Skeletal muscle tissue (tissue), 4 donors: Measurements from ENCODE around the gene GATA2. TPM values are rescaled to one million over a fixed set of nuclear protein-coding genes. Genes with fewer than 3 reads are reported as not detected.

ENCODE experiments used
- H3K27ac ChIP-seq: one replicate; pipeline ENCODE4 v1.7.0; 2013; ENCODE audit warnings: mild to moderate bottlenecking, low read depth, low read length, inconsistent platforms
- H3K27me3 ChIP-seq, 3 donors: one replicate each; pipeline ENCODE4 v1.7.0; 2013; ENCODE audit warnings: low read length in 3 of 3; ENCODE audit not compliant: control insufficient read depth in 3 of 3, insufficient read depth in 3 of 3
- H3K36me3 ChIP-seq, 3 donors: one replicate each; pipeline ENCODE4 v1.7.0; 2013; ENCODE audit warnings: low read length in 3 of 3; ENCODE audit not compliant: control insufficient read depth in 3 of 3, insufficient read depth in 3 of 3
- H3K4me1 ChIP-seq, 3 donors: one replicate each; pipeline ENCODE4 v1.7.0; 2013; ENCODE audit warnings: low read length in 3 of 3, mild to moderate bottlenecking in 3 of 3; ENCODE audit not compliant: control insufficient read depth in 3 of 3, insufficient read depth in 3 of 3
- H3K4me3 ChIP-seq, 3 donors: one replicate each; pipeline ENCODE4 v1.7.0; 2013; ENCODE audit warnings: low read length in 3 of 3
- H3K9ac ChIP-seq, 3 donors: one replicate each; pipeline ENCODE4 v1.7.0; 2013; ENCODE audit warnings: low read length in 3 of 3, mild to moderate bottlenecking in 3 of 3, moderate library complexity in 2 of 3, low read depth in 1 of 3
- H3K9me3 ChIP-seq, 3 donors: one replicate each; pipeline ENCODE4 v1.7.0; 2013; ENCODE audit warnings: low read length in 3 of 3; ENCODE audit not compliant: control insufficient read depth in 3 of 3
- total RNA-seq: library from RNA; depleted of rRNA; stranded (reverse); fragments of >200 nt; gene quantifications from one replicate; pipeline ENCODE4 v1.2.3, GENCODE V29; 2014
- donor health status: Osteomylitis.

The GATA2 gene
- total RNA-seq, 1 donor from 2014 or later, result 0.52 TPM

DNA sequence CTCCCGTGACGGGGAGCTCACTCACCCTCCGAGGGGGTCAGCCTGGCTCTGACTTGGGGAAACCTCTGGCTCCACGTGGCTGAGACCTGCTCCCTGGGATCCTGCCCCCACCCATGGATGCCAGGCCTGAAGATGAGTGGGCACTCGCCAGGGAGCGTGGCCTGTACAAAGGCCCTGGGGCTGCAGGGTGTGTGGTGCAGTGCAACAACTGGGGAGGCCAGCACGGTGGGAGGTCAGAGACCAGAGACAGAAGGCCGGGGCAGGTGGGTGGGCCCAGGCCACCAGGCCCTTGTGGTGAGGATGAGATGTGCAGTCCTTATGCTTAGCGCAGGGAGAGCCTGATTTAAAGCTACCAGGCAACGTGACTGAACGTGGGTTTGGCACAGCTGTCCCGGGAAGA, 31.3 kb downstream of the GATA2 start:
- Histone ChIP-seq H3K9me3 (no peaks in the 10 kb centered on the region), H3K9ac (no peak overlapping the region), H3K4me3 (no peak overlapping the region), H3K4me1 (no peaks in the 10 kb centered on the region), H3K27me3 (peaks cover 6 to 43% (median 24%) of the 10 kb centered on the region in 3 donors), H3K27ac (no peak overlapping the region), H3K36me3 (no peaks in the 10 kb centered on the region)

DNA sequence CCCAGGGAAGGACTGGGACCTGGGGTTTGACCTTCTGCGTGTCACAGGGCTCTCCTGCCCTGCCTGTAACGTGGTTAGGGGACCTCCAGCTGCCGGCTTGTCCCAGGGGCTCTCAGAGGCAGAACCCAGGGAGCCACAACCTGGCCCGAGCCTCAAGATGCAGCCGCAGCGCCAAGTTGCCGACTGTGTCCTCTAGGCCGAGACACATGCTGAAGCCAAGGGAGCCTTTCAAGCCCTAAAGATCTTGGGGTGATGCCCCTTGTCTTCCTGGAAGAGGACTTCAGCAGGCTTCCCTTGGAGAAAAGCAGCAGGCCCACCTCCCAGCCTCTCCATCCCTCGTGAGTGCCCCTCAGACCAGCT, 33.6 kb downstream of the GATA2 start:
- Histone ChIP-seq H3K4me3 (no peak overlapping the region), H3K9ac (no peak overlapping the region), H3K4me1 (no peaks in the 10 kb centered on the region), H3K36me3 (no peaks in the 10 kb centered on the region), H3K27ac (no peak overlapping the region), H3K27me3 (peaks cover 0 to 50% (median 29%) of the 10 kb centered on the region in 3 donors), H3K9me3 (no peaks in the 10 kb centered on the region)

DNA sequence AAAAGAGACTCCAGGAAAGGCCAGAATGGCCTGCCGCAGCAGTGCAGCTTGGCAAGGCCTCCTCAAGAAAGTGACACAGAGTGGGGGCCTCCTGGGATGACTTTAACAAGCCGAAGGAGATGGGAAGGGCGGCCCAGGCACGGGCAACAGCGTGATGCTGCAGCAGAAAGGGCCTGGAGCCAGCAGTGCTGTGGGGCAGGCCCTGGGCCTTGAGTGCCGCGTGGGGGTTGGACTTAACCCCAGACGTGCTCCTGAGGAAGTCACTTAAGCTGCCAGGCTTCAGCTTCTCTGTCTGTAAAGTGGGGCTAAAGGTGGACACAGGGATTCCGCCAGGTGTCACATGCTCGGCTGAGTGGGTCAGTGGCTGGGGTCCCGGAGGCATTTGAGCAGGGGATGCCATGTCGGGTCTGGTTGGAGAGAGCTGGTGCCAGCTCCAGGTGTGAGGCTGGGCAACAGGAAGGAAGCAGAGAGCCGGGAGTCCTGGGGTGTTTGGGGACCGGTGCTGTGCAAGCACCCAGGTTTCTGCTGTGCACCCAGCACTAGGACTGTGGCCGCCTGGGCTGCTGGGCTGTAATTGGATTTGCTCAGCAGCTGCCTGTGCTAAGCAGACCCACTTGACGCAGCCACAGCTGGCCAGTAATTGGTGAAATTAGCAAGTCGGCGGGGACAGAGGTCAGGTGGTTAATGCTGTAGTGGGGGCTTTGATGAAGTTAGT, 34.1 kb downstream of the GATA2 start:
- peaks cover 0 to 54% (median 30%) of the 10 kb centered on the region in 3 donors for H3K27me3 ChIP-seq
- no peak overlapping the region for H3K9ac ChIP-seq
- no peaks in the 10 kb centered on the region for H3K36me3 ChIP-seq
- H3K27ac ChIP-seq, result no peak overlapping the region
- H3K4me1 ChIP-seq, result no peaks in the 10 kb centered on the region
- no peak overlapping the region for H3K4me3 ChIP-seq
- H3K9me3 ChIP-seq, result no peaks in the 10 kb centered on the region

DNA sequence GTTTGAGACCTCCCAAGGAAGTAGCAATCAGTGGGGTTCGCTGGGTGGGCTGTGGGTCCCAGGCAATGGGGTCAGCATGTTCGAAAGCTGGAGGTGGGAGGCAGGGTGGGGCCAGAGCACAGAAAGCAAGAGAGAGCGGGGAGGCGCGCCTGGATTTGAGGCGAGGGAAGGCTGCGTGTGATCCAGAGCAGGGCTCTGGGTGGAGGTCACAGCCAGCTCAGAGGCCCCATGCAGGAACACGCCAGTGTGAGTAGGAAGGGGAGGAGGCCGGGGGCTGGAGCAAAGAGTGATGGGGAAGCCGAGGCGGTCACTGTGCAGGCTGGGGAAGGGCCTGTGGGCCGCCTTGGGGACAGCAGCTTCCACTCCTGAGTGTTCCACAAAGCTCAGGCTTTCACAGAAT, 35.1 kb downstream of the GATA2 start:
- H3K27ac ChIP-seq, result no peak overlapping the region
- no peaks in the 10 kb centered on the region for H3K4me1 ChIP-seq
- peaks cover 0 to 50% (median 27%) of the 10 kb centered on the region in 3 donors for H3K27me3 ChIP-seq
- H3K9me3 ChIP-seq, result no peaks in the 10 kb centered on the region
- no peak overlapping the region for H3K4me3 ChIP-seq
- H3K36me3 ChIP-seq, result no peaks in the 10 kb centered on the region
- no peak overlapping the region for H3K9ac ChIP-seq

DNA sequence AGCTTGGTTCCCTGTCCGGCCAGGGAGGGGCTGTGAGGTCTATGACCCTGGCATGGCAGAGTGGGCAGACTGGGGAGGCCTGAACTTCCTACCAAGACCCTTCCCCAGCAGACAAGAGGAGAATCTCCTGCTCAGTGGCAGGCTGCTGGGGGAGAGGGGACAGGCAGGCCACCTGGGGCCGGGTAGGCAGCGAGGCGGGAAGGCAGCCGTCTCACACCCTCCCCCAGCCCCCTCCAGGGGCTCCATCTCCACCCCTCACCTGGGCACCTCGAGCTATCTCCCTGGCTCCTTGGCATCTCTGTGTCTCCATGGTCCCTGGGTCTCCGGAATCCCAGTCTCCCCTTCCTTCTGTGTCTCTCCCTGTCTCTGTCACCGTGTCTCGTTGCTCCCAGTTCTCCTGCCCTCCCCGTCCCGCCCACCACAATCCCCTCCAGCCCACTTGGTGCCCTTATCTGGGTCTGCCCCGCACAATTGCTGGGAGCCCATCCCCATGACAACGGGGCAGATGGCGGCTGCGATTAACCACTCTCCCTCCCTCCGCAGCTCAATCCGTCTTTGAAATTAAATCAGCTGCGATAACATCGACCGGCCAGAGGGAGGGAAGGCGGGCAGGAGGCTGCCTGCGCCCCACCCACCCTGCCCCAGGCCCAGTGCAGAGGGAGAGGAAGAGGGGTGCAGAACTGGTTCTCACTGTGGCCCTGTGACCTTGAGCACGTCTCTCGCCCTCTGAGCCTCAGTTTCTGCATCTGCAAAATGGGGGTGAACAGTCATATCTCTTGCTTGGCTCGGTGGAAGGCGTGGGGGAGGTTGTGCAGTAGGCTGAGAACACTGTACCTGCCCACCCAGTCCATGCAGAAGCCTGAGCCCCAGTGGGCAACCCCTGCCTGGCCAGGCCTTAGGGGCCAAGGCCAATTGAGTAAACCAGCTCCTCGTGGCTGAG, 36.0 kb downstream of the GATA2 start:
- no peak overlapping the region for H3K27ac ChIP-seq

DNA sequence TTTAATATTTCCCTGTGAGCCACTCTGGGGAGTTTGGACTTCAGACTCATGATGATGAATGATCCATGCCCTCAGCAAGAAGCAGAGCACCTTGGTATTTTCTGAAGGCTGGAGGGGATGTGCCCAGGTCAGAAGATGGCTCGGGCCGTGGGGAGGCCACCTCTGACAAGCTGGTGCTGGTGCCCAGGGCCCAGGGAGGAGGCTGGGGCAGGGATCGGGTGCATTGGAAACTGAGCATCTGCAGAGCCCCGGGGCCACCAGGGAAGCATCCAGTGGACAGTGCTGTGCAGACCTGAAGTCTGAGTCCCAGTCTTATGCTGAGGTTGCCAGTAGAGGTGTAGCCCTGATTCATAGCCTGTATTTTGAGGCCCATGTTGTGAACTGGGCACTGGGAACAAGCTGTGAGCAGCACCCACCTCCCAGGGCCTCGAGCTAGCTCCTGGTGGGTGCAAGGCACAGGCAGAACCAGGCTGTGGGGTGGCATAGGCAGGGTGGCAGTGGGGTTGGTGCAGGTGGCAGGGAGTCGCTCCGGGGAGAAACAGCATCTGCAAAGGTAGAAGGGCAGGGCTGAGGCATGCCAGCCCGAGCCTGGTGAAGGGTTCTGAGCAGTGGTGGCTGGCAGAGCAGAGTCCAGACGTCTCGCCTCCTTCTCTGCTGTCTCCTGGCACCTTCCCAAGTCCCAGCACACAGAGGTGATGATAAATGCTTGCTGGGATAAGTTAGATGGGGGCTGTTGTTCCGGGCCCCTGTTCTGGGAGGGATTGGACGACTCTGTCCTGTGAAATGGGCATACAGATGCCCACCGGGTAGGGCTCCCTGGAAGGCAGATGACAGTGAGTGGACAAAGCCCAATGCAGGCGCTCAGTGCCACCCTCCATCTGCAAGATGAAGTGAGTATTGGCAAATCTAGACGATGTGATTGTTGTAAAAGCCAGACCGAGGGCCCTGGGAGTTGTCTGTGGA, 36.9 kb downstream of the GATA2 start:
- Histone ChIP-seq H3K36me3 (no peaks in the 10 kb centered on the region), H3K4me3 (no peak overlapping the region), H3K9me3 (no peaks in the 10 kb centered on the region), H3K27me3 (peaks cover 0 to 52% (median 28%) of the 10 kb centered on the region in 3 donors), H3K4me1 (no peaks in the 10 kb centered on the region), H3K27ac (no peak overlapping the region), H3K9ac (no peak overlapping the region)

More for the DNA sequence above, 36.0 kb downstream of the GATA2 start:
- H3K4me3 ChIP-seq, result no peak overlapping the region
- H3K27me3 ChIP-seq, result peaks cover 0 to 54% (median 28%) of the 10 kb centered on the region in 3 donors
- H3K36me3 ChIP-seq, result no peaks in the 10 kb centered on the region
- H3K4me1 ChIP-seq, result no peaks in the 10 kb centered on the region
- H3K9ac ChIP-seq, result no peak overlapping the region
- H3K9me3 ChIP-seq, result no peaks in the 10 kb centered on the region

DNA sequence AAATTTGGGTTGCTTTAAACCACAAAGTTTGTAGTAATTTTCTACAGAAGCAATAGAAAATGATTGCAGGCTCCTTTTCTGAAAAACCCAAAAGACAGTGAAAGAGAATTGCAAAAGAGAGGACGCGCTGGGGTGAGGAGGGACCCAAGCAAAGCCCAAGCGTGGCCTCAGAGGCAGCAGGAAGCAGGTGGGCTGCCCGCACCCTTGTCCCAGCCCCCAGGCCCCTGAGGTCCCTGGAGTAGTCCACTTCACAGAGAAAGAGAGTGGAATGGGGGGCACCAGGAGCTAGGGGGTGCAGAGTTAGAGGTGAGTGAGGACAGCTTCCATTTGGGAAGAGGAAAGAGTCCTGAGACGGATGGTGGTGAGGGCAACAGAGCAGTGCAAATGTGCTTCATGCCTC, 37.9 kb downstream of the GATA2 start:
- H3K36me3 ChIP-seq, result no peaks in the 10 kb centered on the region

DNA sequence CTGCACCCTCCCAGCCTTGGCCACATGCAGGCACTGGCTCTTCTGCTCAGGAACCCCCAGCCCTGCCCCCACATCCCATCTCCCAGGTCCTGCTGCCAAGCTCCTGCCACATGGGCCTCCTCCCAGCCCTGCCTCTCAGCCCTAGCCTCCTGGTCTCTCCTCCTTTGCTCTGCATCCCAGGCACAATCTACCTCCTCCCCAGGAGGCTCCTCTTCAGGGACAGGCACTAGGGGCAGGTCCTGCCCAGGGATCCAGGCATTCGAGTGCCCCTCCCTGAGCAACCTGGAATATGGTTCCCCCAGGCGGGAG, 38.7 kb downstream of the GATA2 start:
- Histone ChIP-seq H3K27ac (no peak overlapping the region), H3K4me1 (no peaks in the 10 kb centered on the region), H3K27me3 (peaks cover 3 to 51% (median 30%) of the 10 kb centered on the region in 3 donors), H3K9me3 (no peaks in the 10 kb centered on the region), H3K4me3 (no peak overlapping the region), H3K9ac (no peak overlapping the region), H3K36me3 (no peaks in the 10 kb centered on the region)

More for the DNA sequence above, 37.9 kb downstream of the GATA2 start:
- Histone ChIP-seq H3K9me3 (no peaks in the 10 kb centered on the region), H3K27me3 (peaks cover 0 to 53% (median 30%) of the 10 kb centered on the region in 3 donors), H3K27ac (no peak overlapping the region), H3K9ac (no peak overlapping the region), H3K4me1 (no peaks in the 10 kb centered on the region), H3K4me3 (no peak overlapping the region)

DNA sequence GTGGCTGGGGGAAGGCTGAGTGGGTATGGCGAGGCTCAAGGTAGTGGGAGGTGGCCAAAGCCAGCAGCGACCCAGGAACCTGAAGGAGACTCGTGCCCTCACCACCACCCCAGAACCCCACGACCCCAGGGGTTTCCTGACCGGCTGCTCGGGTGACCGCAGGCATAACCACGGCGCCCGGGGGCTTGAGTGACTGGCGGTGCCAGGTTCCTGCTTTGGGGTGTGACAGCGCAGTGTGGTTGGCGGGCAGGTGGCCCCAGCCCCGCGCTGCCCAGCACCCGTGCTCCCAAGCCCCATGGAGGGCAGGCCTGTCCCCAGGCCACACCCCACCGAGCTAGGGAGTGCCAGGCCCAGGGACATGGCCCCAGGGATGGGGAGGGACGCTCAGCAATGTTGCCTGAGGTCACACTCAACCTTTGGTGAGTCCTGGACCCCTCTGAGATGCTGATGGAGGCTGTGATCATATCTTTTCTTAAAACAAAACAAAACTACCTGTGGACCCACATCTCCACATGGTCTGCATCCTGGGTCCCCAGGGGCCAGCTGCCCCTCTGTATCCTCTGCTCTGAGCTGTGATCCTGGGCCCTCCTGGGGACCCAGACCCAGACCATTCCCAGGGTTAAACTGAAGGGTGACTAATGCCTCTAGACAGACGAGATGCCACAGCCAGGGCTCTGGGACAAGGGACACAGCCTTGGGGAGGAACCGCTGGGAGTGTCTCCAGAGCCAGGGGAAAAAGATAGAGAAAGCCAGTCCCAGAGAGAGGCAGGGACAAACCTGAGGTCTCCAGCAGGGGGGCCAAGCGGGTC, 39.3 kb downstream of the GATA2 start:
- H3K4me3 ChIP-seq, result no peak overlapping the region
- no peak overlapping the region for H3K27ac ChIP-seq
- H3K9me3 ChIP-seq, result no peaks in the 10 kb centered on the region
- H3K36me3 ChIP-seq, result no peaks in the 10 kb centered on the region
- H3K9ac ChIP-seq, result no peak overlapping the region
- H3K27me3 ChIP-seq, result peaks cover 5 to 46% (median 31%) of the 10 kb centered on the region in 3 donors
- no peaks in the 10 kb centered on the region for H3K4me1 ChIP-seq
